ENCODE results near the gene TANK.
"Not testable (repeated sequence)": the region's sequence is repeated elsewhere in the genome, so short reads cannot be mapped to it uniquely, and the experiment has no call there.

The TANK gene

DNA sequence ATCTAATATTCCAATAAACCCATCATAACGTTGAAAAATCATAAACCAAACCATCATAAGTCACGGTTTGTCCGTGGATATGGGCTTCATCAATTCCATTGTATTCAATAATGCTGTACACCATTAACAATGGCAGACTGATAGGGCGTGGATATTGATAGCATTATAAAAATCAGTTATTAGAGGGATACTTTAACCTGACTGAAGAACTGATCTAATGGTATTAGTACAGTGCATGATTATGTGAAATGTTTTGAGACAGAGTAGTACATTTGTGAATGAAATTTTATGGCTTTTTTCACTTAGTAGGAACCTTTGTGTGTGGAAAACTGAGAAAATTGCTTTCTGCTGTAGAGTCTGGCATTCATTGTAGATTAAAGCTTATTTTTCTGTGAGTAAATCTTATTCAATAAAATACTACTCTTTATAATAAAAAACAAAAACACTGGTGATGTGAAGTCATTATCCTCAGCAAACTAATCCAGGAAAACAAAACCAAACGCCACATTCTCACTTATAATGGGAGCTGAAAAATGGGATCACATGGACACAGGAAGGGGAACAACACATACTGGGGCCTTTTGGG is 119.1 kb downstream of the TANK start:
- not testable (repeated sequence) for DNase-seq

DNA sequence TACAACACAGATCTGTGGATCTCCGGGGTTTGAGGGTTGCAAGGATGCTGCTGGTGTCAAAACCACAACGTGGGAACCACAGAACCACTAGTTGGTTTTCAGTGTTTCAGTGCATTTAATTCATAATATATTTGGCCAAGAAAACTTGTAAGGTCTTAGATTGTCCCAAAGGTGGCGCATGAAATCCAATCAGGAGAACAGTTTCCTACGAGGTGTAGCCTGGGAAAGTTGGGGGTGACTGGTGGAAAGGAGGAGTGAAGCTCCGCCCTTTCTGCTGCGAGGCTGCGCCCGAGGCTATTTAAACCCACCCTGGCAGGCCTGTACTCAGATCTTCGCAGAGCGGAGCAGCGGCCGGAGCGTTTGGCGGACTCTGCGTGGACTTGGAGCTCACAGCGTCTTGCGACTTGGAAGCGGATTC is 120.7 kb downstream of the TANK start:
- not testable (repeated sequence) for DNase-seq

- not testable (repeated sequence) for DNase-seq
Observed at GRCh38 chr2:161281615-161282310, 121.5 kb downstream of the TANK start.

DNA sequence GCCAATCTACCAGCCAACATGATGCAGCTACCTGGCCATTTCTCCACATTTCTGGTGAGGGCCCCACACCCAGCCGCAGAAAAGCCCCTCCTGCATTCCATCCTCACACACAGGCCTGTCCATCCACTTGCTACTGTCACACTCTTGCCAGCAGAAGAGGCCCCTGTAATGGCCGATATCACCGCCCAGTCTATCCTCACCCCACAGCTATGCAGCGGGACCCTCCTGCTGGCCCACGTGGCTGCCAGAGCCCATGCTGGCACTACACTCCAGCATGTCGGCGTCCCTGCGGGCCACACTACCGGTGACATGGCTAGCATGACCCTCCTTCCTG is 122.0 kb downstream of the TANK start:
- not testable (repeated sequence) for DNase-seq

- DNase-seq: no peak
Observed at GRCh38 chr2:161283926-161284325, 123.7 kb downstream of the TANK start.
